Measurements from ENCODE around the gene DAZL. TPM values are rescaled to one million over a fixed set of nuclear protein-coding genes. Genes with fewer than 3 reads are reported as not detected.

DAZL gene
- total and polyA plus RNA-seq, 9 of the 15 experiments (the other 6 are each of a cell fraction or from before 2014, with no cell fraction given) = not detected

DNA sequence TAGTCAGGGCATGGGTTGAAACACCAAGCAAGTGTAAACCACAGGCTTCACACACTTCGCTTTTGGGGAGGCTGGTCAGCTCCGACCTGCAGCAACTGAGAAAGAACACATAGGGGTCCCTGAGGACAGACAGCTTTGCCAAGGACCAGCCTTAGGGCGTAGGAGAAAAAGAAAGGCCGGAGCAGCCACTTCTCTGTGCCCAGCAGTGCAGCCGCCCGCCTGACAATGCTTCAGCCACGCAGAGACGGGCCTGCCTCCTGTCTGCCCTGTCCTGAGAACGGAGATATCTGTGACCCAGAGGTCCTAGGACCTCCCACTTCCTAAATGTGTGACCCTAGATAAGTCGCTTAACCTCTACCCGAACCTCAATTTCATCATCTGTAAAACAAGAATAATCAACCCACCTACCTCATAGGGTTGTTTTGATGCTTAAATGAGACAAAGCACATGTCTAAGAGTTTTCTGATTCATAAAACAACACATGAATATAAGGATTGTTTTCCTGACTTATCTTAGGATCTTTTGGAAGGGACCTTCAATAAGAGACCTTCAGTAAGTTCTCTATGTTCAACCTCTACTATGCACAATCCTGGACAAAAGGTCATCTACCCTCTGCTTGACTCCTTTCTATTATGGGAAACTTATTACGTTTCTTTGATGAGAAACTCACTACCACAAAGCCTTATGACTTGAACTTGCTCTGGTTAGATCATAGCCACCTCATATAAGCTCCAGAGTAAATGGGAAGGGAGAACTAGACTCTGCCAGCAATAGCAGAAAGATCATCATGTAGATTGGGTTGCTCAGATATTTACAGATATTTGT is 58.8 kb downstream of the DAZL start (continued):
- TF ChIP-seq POLR2H (tag; IDR thresholded peaks at IDR 0.05; ENCODE audit: low read depth) (0 out of 2 replicates have a peak, but pooled peaks have one; percentile 21), ARHGAP35 (IDR thresholded peaks at IDR 0.05; ENCODE audit: partially characterized antibody) (no peak), DMBX1 (CRISPR knock-in tag; IDR thresholded peaks at IDR 0.05; ENCODE audit: borderline replicate concordance) (no peak), CCNT2 (IDR thresholded peaks at IDR 0.05; ENCODE audit: borderline replicate concordance, extremely low read depth, insufficient read length, low read depth, low read length) (peak; percentile 70), POLR2AphosphoS5 (IDR thresholded peaks at IDR 0.05; ENCODE audit: control insufficient read depth, insufficient read depth, low read depth, low read length) (peak; percentile 61; the same call in 1 of the 2 replicates), KLF16 (IDR thresholded peaks at IDR 0.05) (peak; percentile 87), ZBTB40 (IDR thresholded peaks at IDR 0.05) (no peak), ZBTB40 (CRISPR knock-in tag; IDR thresholded peaks at IDR 0.05) (no peak), MTA2 (IDR thresholded peaks at IDR 0.05; ENCODE audit: low read depth) (peak; percentile 57)
- TF ChIP-seq, protein P1, sequence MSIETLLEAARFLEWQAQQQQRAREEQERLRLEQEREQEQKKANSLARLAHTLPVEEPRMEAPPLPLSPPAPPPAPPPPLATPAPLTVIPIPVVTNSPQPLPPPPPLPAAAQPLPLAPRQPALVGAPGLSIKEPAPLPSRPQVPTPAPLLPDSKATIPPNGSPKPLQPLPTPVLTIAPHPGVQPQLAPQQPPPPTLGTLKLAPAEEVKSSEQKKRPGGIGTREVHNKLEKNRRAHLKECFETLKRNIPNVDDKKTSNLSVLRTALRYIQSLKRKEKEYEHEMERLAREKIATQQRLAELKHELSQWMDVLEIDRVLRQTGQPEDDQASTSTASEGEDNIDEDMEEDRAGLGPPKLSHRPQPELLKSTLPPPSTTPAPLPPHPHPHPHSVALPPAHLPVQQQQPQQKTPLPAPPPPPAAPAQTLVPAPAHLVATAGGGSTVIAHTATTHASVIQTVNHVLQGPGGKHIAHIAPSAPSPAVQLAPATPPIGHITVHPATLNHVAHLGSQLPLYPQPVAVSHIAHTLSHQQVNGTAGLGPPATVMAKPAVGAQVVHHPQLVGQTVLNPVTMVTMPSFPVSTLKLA (conservative IDR thresholded peaks at IDR 0.05) = peak; percentile 24 to 37; a peak in 1 of 4 replicates
- TF ChIP-seq, protein P2, sequence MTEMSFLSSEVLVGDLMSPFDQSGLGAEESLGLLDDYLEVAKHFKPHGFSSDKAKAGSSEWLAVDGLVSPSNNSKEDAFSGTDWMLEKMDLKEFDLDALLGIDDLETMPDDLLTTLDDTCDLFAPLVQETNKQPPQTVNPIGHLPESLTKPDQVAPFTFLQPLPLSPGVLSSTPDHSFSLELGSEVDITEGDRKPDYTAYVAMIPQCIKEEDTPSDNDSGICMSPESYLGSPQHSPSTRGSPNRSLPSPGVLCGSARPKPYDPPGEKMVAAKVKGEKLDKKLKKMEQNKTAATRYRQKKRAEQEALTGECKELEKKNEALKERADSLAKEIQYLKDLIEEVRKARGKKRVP (CRISPR knock-in tag; IDR thresholded peaks at IDR 0.05) = peak; percentile 67; the same call in 1 of the 2 replicates
- TF ChIP-seq, protein P3, sequence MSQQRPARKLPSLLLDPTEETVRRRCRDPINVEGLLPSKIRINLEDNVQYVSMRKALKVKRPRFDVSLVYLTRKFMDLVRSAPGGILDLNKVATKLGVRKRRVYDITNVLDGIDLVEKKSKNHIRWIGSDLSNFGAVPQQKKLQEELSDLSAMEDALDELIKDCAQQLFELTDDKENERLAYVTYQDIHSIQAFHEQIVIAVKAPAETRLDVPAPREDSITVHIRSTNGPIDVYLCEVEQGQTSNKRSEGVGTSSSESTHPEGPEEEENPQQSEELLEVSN (IDR thresholded peaks at IDR 0.05; ENCODE audit: borderline replicate concordance in 1 of 2, extremely low read depth in 1 of 2, insufficient read depth in 1 of 2, insufficient read length in 1 of 2, low read depth in 1 of 2, low read length in 1 of 2, poor library complexity in 1 of 2, severe bottlenecking in 1 of 2) = peak in 1 of 2 experiments; percentile 33
